KMS-11 (cell line): ENCODE results near the gene SEMA3C.

Experiments used
- H2AFZ ChIP-seq: fragments of 200-600 bp; sonication (generic); 2 replicates; pipeline ENCODE4 v1.6.1; 2016; ENCODE audit warnings: antibody characterized with exemption, mixed run types, low read depth
- H3K27ac ChIP-seq: fragments of 200-600 bp; sonication (generic); 2 replicates; pipeline ENCODE4 v1.6.1; 2016; ENCODE audit warnings: mild to moderate bottlenecking, mixed run types
- H3K27me3 ChIP-seq: fragments of 200-600 bp; sonication (generic); 2 replicates; pipeline ENCODE4 v1.6.1; 2017; ENCODE audit warnings: mild to moderate bottlenecking, low read depth, mixed run types, moderate library complexity; ENCODE audit not compliant: insufficient read depth
- H3K36me3 ChIP-seq: fragments of 200-600 bp; sonication (generic); 2 replicates; pipeline ENCODE4 v1.6.1; 2017; ENCODE audit warnings: mild to moderate bottlenecking, mixed run types; ENCODE audit not compliant: insufficient read depth
- H3K4me1 ChIP-seq: fragments of 200-600 bp; sonication (generic); 2 replicates; pipeline ENCODE4 v1.6.1; 2016; ENCODE audit warnings: mild to moderate bottlenecking, low read depth, mixed run types; ENCODE audit not compliant: poor library complexity, severe bottlenecking
- H3K4me2 ChIP-seq: fragments of 200-600 bp; sonication (generic); 2 replicates; pipeline ENCODE4 v1.7.0; 2016; ENCODE audit warnings: mild to moderate bottlenecking, mixed run types
- H3K4me3 ChIP-seq: fragments of 200-600 bp; sonication (generic); IDR thresholded peaks from 2 replicates; pipeline ENCODE4 v1.6.1; 2017; ENCODE audit warnings: low read depth, low read length, mixed read lengths; ENCODE audit not compliant: insufficient read depth
- H3K79me2 ChIP-seq: fragments of 200-600 bp; sonication (generic); 2 replicates; pipeline ENCODE4 v1.6.1; 2016; ENCODE audit warnings: low read depth, mixed run types; ENCODE audit not compliant: insufficient read depth
- H3K9ac ChIP-seq: fragments of 200-600 bp; sonication (generic); 2 replicates; pipeline ENCODE4 v1.6.1; 2016; ENCODE audit warnings: mild to moderate bottlenecking, mixed run types
- H4K20me1 ChIP-seq: fragments of 200-600 bp; sonication (generic); 2 replicates; pipeline ENCODE4 v1.6.1; 2016; ENCODE audit warnings: mild to moderate bottlenecking, mixed run types; ENCODE audit not compliant: insufficient read depth
- TF ChIP-seq, protein P1 (sequence below): fragments of 200-600 bp; sonication (generic); conservative IDR thresholded peaks from 2 replicates; pipeline ENCODE4 v1.6.1; 2017; ENCODE audit warnings: low read depth, mild to moderate bottlenecking, antibody characterized with exemption, low read length, moderate library complexity, mixed read lengths

Gene SEMA3C

DNA sequence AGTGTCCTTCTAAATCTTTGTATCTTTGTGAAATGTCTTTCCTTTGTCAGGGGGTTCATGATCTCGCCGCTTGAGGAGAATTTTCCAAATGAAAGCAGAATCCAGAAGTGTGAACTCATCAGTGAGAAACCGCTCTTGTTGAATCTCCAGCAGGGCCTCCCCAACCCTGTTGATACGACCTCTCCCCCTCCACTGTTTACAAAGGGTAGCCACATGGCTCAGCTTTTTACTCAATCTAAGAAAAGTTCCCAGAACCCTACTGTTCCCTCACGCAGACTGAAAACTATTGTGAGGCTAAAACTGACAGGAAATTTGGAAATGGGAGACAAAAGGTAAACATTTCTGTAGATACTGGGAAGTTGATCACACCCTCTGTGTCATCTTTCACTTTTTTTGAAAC, 73.9 kb downstream of the SEMA3C start:
- Histone ChIP-seq H3K9ac (no peak overlapping the region), H3K27me3 (no peaks in the 10 kb centered on the region), H3K36me3 (no peaks in the 10 kb centered on the region), H3K4me2 (no peak overlapping the region), H4K20me1 (no peaks in the 10 kb centered on the region), H3K4me3 (no peak overlapping the region), H3K4me1 (no peaks in the 10 kb centered on the region), H3K79me2 (no peaks in the 10 kb centered on the region), H3K27ac (no peak overlapping the region), H2AFZ (no peak overlapping the region)
- TF ChIP-seq, protein P1, sequence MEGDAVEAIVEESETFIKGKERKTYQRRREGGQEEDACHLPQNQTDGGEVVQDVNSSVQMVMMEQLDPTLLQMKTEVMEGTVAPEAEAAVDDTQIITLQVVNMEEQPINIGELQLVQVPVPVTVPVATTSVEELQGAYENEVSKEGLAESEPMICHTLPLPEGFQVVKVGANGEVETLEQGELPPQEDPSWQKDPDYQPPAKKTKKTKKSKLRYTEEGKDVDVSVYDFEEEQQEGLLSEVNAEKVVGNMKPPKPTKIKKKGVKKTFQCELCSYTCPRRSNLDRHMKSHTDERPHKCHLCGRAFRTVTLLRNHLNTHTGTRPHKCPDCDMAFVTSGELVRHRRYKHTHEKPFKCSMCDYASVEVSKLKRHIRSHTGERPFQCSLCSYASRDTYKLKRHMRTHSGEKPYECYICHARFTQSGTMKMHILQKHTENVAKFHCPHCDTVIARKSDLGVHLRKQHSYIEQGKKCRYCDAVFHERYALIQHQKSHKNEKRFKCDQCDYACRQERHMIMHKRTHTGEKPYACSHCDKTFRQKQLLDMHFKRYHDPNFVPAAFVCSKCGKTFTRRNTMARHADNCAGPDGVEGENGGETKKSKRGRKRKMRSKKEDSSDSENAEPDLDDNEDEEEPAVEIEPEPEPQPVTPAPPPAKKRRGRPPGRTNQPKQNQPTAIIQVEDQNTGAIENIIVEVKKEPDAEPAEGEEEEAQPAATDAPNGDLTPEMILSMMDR, result no peak

DNA sequence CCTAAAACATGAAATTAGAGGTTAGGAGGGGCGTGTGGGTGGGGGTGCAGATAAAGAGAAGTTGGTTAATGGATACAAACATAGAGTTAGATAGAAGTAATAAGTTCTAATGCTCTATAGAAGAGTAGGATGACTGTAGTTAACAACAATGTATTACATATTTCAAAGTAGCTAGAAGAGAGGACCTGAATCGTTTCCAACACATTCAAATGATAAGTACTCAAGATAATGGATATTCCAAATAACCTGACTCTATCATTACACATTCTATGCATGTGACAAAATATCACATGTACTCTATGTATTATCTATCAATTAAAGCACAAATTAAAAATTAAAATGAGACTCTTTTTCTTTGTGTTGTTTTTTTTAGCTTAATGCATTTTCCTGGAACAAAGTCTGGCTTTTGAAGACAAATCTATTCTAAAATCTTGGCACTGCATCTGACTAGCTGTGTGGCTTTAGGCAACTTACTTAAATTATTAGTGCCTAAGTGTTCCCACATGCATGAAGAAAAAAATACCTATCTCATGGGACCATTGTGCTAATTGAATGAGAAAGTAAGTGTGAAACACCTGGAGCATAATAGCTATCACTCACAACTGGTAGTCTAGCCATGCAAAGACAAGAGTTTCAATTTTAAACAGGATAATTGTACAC, 75.7 kb downstream of the SEMA3C start:
- H3K27me3 ChIP-seq, result no peaks in the 10 kb centered on the region
- no peak overlapping the region for H3K9ac ChIP-seq
- no peak overlapping the region for H3K4me2 ChIP-seq
- no peak overlapping the region for H3K4me3 ChIP-seq
- H3K36me3 ChIP-seq, result no peaks in the 10 kb centered on the region
- TF ChIP-seq, protein P1, result no peak
- no peaks in the 10 kb centered on the region for H4K20me1 ChIP-seq
- H3K4me1 ChIP-seq, result no peaks in the 10 kb centered on the region
- no peak overlapping the region for H3K27ac ChIP-seq
- H3K79me2 ChIP-seq, result no peaks in the 10 kb centered on the region
- H2AFZ ChIP-seq, result no peak overlapping the region

DNA sequence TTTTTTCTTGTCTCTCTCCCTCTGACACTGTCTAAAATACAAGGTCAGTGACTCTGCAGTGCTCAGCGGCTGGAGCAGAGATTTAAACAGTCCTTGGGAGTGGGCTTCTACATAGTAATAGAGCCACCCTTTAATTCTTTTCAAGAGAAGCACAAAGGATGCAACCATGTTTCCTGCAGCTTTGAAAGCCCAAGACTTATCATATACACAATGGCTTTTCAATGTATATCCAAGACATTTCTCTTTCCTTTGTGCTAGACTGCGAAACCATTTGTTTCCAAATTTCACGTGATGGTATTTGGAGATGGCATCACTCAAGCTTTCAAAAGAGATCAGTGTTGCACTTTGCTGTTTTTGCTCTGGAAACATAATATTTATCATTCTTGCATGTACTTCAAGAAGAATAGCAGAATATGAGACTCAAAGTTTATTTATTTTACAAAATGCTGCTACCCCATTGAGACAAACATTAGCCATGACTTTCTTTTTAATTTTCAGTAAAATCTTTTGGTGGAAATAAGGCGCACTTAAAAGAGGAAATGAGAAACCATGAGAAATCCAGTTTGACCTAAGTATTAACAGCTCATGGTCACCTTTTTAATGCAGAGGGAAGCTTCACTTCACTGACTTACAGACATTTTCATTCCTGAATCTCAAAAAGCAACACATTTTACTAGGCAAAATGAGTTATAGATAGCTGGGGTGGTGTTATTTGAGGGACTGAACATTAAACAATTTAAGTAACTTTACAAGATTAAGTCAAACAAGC, 76.6 kb downstream of the SEMA3C start:
- Histone ChIP-seq H4K20me1 (no peaks in the 10 kb centered on the region), H3K36me3 (no peaks in the 10 kb centered on the region), H3K79me2 (no peaks in the 10 kb centered on the region), H3K4me1 (no peaks in the 10 kb centered on the region), H2AFZ (no peak overlapping the region), H3K9ac (no peak overlapping the region), H3K4me3 (no peak overlapping the region), H3K4me2 (no peak overlapping the region), H3K27ac (no peak overlapping the region), H3K27me3 (no peaks in the 10 kb centered on the region)
- TF ChIP-seq, protein P1, result no peak

DNA sequence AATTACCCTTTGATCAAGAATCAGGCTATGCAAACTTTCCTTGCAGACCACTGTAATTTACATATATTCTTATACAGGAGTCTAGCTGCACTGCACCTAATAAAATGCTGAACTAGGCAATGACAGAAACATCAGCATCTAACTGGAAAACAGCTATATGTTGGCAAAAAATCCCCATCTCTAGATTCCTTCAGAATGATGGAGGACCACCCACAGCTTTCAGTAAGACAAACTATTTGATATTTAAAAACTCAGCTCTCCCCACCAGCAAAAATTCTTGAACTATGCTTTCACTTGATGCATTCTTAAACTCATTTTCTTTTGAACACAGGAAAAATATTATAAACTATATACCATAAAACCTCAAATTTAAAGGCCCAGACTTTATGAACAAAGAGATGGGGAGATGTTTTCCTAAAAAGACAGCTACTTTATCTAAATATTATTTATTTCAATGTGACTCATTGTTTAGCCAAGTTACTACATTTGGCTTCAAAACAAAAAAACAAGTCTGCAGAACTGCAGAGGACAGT, 77.4 kb downstream of the SEMA3C start:
- no peak overlapping the region for H3K4me2 ChIP-seq

More for the DNA sequence above, 77.4 kb downstream of the SEMA3C start:
- H3K4me3 ChIP-seq, result no peak overlapping the region
- no peak overlapping the region for H2AFZ ChIP-seq
- no peaks in the 10 kb centered on the region for H4K20me1 ChIP-seq
- H3K27me3 ChIP-seq, result no peaks in the 10 kb centered on the region
- no peaks in the 10 kb centered on the region for H3K79me2 ChIP-seq
- H3K27ac ChIP-seq, result no peak overlapping the region
- no peaks in the 10 kb centered on the region for H3K36me3 ChIP-seq
- TF ChIP-seq, protein P1, result no peak
- H3K4me1 ChIP-seq, result no peaks in the 10 kb centered on the region
- H3K9ac ChIP-seq, result no peak overlapping the region
